HS-5 (cell line): ENCODE measurements around the gene CROCC.

Source experiments
- DNase-seq: peaks from one replicate; pipeline ENCODE4 v3.0.0-alpha.2; 2012; ENCODE audit warnings: low read depth

Gene CROCC

DNA sequence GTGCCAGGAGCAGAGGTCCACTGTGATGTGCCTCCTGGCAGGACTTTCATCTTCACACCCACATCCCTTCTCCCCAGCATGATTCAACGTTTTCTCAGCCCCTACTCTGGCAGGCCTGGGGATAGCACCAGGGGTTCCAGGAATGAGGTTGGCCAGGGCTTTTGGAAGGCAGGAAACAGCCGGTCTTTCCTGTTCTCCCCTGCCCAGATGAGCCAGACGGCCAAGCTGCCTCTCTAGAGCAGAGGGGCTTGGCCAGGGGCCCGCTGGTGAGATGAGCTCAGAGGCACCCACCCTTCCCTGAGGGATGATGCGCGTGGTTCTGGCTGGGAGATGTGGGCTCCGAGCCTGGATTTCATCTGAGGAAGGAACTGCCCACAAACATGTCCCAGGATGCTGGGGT lies 63.0 kb downstream of the CROCC start:
- peak; percentile 42 for DNase-seq

DNA sequence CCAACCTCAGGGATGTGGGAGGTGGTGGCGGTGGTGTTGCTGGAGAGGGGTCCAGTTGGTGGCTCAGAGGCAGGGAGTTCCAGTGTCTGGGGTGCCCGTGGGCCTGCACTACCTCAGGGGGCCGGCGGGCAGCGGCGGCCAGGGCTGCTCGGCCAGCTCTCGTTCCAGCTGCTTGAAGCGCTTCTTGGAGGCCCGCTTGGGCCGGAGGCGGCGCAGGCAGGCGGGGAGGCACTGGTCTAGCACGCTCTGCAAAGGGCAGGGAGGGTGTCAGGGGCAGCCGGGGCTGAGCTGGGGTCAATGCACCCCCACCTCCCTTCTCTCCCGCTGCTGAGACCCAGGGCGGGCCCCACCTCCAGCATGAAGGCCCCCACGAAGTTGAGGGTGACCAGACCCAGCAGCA lies 64.4 kb downstream of the CROCC start:
- DNase-seq, result no peak

DNA sequence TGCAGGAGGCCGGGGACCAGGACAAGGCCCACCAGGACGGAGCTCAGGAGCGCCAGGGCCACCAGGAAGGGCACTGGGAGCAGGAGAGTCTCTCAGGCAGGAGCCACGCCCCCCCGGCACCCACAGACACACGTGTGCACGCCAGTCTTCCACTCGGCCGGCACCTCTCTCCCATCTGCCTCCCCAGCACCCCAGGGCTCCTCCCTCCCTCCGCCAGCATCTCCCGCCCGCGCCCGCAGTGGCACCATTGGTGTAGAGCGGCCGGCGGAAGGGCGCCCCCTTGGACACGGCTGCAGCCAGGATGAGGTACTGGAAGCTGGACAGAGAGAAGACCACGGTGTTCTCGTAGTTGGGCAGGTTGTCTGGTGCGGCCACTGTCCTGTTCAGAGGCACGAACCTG lies 64.8 kb downstream of the CROCC start:
- no peak for DNase-seq

DNA sequence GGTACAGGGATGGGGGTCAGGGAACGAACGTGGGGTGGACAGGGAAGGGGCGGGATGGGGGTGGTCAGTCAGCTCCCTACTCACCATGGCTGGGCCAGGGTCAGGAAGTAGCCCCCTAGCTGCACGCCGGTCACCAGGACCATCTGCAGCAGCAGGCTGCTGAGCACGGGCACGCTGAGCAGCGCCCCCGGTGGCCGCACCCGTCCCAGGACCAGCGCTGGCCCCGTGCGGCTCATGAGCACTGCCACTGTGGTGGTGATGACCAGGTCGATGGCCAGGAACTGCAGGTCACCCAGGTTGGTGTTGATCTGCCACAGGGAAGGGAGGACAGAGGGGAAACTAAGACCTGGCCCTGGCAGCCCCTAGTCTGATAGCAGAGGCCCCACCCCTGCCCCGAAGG lies 65.2 kb downstream of the CROCC start:
- no peak for DNase-seq

DNA sequence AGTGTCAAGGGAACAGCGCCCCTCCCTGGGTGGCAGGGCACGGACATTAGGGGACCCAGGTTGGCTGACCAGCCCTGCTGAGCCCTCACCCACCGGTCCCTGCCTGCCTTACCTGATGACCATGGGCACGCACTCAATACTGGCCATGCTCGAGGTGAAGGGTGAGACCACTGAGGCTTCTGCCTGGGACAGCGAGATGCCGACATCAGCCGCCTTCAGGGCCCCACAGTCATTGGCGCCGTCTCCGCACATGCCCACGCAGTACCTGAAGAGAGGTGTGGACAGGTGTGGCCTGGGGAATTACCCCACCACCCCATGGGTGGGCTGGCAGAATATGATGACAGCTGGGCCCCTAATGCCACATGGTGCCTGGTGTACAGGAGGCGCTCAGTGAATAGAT lies 66.5 kb downstream of the CROCC start:
- no peak for DNase-seq

DNA sequence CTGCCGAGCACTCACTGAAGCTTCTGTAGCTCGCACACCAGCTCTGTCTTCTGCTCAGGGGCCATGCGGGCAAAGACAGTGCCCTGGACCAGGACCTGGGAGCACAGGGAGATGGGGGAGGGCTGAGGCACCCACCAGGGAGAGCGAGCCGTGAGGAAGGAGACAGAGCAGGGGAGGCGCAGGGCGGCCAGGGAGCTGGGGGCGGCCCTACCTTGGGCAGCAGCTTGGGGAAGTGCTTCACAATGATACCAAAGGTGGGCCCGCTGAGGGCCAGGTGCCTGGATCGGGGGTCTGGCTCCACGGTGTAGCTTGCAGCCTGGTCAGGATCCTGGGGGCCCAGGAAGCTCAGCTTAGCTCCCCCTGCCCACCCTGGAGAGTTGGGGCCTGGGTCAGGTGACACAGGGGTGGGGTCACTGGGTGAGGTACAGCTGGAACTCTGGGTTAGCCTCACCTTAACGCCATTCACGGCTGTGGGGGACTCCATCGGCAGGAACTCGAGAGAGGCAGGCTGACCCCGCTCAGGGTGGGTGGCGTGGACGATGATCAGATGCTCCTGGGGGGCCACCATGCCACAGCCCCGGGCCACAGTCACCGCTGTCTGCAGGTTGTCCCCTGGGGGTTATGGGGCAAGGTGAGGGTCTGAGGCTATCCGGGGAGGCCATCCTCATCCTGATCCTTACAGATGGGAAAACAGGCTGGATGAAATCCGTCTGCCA lies 68.1 kb downstream of the CROCC start:
- no peak for DNase-seq

DNA sequence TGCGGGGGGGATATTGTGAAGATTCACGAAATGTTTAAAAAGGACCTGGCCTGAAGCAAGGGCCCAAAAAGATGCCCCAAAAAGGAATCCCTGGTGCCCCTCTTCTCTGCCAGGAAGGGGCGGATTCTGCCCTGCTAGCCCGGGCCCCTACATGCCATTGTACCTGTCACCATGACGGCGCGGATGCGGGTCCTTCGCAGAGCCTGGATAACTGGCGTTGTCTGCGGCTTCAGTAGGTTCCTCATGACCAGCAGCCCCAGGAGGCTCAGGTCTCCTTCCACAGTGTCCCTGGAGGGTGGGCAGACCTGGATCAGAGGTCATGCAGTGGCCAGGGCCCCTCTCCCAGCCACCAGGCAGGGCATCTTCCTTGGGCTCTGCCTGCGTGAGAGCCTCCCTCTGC lies 69.8 kb downstream of the CROCC start:
- no peak for DNase-seq

DNA sequence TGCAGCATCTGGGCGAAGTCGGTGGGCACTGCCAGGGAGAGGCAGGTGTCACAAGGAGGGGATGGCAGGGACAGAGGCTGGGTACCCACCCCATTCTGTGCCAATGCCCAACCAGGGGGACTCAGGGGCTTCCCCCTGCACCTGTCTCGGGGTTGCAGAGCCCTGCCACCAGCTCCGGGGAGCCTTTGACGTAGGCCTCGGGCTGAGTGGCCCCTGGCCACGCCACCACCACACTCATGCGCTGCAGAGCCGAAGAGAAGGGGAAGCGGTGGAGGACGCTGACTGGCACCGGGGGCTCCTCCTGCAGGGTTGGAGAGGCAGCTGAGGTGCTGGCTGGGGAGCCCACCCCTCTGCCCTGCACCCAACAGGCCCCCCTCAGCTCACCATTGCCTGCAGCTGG lies 70.4 kb downstream of the CROCC start:
- no peak for DNase-seq

DNA sequence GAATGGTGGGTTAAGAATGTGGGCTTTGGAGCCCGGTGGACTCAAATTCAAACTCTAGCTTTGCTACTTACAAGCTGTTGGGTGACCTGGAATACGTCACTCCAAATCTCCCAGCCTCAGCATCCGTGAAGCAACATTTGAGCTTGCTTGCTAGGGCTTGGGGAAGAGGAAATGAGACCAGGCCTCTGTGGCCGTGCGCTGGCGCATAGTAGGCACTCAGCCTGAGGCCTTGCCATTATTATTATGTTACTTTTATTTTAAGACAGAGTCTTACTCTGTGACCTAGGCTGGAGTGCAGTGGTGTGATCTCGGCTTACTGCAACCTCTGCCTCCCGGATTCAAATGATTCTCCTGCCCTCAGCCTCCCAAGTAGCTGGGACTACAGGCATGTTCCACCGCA lies 70.9 kb downstream of the CROCC start:
- no peak for DNase-seq

DNA sequence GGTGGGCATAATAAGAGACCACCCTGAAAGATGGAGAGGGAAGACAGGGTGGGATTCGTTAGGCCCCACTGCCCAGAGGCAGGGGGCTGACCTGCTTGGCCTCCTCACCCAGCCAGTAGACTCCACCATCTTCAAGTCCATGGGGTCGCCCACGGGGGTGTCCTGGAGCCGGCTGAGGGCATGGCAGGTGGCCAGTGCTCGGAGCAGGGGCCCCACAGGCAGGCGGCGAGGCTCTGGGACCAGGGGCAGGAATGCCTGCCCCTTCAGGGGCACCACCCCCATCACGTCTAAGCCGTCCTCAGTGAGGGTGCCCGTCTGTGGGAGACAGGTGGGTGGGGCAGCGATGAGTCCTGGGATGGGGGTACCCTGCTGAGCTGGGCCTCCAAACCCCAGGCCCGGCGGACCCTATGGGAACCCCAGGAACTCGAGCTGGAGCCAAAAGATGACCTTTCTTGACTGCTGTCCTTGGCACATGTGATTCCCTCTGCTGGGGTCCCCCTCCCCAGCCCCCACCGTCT lies 71.8 kb downstream of the CROCC start:
- no peak for DNase-seq

DNA sequence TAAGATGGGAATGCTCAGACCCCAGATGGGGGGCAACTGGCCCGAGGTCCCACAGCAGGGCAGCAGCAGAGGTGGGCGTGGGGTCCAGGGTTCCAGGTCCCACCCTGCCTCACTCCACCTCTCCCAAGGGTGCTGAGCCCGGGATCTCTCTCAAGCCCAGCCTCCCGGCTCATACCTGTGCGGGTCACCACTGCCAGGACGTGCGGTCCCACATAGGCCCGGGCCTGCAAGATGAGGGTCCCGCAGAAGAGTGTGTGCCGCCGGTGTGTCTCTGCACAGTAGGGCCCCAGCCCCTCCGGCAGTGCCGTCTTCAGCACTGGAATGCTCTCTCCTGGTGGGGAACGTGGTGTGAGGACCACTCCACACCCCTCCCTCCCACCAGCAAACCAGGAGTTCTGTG lies 75.1 kb downstream of the CROCC start:
- DNase-seq, result no peak

DNA sequence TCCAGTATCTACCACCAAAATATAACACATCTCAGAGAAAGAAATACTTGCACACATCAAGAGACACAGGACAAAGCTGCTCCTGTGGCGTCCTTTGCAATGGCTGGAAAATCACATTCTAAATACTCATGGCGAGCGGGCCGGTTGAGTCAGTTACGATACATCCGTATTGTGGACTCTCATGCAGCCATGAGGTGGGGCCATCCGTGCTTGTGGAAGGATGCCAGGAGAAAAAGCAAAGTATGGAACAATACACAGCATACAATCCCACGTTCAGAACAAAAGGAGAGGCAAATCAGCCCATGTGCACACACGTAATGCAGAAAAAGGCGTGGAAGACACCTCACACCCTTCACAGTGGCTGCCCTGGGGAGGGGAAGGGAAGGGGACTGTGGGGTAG lies 76.9 kb downstream of the CROCC start:
- DNase-seq, result no peak

DNA sequence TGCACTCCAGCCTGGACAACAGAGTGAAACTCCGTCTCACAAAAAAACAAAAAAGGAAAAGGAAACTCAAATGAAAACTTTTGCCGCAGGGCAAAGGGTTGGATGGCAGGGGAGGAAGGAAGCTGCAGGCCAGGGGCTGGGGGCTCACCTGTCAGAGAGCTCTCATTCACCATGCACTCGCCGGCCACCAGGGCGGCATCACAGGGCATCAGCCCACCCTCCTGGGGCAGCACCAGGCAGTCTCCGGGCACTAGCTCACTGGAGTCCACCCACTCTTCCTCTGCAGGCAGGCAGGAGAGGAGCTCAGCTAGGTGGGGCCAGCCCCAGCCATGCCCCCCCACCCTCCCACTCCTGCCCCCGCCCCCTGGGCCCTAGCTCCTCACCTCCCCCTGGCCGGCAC lies 78.1 kb downstream of the CROCC start:
- DNase-seq, result no peak

DNA sequence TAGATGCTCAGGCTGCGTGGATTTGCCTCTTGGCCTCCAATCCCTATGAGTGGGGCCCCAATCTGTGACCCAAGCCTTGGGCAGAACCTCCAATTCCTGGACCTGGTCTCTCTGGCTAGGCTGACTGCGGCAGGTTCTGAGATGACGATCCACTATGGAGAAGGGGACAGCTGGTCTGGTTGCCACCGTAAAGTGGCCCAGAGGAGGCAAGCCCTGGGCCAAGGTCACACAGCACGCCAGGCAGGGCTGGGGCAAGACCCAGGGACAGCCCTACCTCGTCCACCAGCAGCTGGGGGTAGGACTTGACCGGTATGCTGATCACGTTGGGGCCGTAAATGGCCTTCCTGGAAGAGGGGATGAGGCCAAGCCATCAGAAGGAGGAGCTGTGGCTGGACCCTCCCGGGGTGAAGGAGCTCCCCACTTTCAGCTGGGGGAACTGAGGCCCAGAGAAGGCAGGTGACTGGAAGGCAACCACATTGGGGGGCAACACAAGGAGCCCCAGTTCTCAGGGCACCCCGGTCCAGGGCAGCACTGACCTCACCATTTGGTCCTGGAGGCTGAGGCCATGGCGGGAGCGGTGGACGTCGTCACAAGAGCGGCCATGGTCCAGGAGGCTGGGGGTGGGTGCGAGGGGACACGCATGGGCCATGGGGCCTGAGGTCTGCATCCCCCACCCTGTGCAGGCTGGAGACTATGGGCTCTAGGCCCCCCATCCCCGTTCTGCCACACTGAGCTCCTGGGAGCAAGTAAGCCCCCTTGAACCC lies 80.2 kb downstream of the CROCC start:
- DNase-seq, result no peak

DNA sequence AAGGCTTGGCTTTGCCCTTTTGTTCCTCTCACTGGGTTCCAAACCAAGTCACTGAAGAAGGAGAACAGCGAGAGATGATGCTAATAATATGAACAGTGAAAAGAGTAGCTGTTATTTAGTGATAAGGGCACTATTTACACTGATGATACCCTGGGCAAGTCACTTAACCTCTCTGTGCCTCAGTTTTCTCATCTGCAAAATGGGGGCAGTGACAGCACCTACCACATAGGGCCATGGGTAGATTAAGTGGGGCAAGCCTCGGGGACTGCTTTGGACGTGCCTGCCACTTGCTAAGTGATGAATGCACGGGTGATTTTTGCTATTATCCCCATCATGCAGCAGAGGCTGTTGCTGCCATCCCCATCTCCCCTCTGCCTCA lies 80.8 kb downstream of the CROCC start:
- DNase-seq, result no peak

DNA sequence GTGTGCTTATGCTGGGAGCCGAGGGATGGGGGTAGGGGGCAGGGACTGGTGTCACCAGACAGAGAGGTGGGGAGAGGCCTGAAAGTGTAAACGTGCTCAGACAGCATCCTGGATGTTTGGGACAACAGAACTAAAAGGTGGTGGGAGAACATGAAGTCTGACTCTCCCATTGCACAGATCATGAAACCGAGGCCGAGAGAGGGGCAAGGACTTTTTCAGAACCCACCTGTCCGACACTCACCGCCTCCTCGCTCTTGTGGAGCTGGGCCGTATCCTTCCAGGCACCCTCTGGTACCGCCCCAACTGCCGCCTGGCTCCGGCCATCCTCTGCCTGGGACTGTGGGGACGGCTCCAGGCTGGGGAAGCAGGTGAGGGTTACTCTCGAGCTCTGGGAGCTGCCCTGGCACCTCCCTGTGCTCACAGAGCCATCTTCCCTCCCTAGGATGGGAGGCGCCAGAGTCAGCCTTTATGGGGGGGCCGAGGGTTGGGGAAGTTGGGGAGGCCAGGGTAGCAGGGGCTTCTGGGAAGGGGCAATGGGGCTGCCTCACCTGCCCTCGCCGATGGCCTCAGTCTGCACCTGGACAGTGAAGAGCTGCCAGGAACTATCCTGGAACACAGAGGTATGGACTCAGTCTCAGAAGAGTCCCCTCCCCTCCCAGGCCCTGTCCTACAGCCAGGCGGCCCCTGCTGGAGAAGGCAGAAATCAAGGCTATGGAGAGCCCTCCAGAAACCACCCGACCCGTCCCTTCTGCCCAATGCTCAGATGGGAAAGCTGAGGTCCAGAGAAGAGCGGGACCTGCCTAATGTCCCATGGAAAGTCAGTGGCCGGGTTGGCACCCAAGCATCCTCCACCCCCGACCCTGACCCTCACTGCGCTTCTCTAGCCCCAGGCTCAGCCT lies 83.0 kb downstream of the CROCC start:
- DNase-seq, result no peak

DNA sequence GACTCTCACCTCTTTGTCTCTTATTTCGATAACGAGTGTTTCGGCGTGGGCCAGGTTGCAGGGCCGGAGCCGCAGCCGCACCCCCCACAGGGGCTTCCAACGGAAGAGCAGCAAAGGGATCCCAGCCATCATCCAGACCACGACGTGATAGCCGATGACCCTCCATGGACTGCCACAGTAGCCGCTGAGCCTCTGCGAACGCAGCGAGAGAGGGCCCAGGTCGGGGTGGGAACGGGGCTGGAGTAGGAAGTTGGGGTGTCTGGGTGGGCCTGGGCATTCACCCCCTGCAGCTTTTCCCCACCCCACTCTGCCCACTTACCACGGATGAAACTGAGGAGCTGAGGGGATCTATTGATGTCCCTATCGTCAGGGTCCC lies 83.6 kb downstream of the CROCC start:
- DNase-seq, result no peak

DNA sequence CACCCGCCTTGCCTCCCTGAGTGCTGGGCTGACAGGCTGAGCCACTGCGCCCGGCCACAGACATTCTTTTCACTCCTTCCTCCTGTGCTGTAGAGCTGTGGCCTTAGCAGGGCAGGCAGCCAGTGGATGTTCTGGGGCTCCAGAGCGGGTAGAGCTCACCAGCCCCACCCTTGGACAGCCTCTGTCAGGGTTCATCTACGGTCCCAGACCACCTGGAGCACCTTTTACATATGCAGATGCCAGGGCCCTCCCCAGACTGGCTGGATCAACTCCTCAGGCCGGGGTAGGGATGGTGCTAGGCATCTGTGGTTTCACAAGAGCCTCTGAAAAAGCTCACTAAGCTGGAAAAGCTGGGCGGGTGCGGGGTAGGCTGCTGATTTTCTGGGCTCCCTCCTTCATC lies 85.4 kb downstream of the CROCC start:
- no peak for DNase-seq

DNA sequence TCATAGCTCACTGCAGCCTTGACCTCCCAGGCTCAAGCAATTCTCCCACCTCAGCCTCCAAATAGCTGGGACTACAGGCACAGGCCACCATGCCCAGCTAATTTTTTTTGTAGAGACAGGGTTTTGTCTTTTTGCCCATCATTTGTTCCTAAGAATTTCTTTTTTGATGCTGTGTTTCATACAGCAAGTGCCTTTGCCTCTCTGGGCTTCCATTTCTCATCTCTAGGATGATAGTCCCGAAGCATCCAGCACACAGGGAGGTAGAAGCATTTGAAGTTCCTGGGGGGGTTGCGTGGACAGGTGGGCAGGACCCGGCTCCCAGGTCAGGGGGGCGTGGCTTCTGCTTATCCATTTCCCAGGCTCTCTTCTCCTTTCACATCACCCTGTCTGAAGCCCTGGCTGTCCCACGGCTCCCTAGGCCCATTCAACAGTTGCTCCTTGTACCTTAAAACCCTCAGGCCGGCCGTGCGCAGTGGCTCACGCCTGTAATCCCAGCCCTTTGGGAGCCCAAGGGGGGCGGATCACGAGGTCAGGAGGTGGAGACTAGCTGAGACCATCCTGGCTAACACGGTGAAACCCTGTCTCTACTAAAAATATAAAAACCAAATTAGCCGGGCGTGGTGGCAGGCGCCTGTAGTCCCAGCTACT lies 86.6 kb downstream of the CROCC start:
- DNase-seq, result no peak

DNA sequence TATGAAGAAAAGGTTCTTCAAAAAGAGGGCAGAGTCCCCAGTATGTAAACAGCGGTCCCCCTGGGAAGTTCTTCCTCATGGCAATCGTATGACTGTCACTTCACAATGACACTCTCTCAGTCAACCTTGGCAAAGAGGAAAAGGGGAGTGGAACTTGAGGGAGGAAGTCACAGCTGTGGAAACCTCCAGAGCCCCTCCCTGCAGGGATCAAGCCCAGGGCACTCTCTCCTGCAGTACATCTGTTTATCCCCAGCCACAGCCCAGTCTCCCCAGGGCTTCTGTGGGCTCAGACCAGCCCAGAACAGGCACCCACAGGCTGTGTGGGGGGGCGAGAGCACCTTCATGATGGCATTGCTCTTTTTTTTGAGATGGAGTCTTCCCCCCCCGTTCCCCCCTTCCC lies 88.0 kb downstream of the CROCC start:
- DNase-seq, result no peak

DNA sequence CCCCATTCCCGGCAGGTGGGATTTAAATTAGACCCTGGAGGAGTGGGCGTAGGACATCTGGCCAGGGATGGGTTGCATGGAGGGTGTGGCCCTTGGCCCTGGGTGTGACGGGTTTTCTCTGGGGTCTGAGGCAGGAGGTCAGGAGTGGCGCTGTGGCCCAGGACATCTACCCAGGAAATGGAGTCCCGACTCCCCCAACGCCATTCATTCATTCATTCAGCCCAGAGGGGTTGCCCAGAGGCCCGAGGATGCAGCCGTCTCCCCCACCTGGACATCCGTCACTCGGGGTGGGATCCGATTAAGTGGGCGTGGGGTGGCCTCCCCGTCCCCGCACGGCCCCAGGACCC lies 89.3 kb downstream of the CROCC start:
- DNase-seq, result no peak
